H1 (cell line): ENCODE measurements around the gene SH3PXD2A. TPM values are rescaled to one million over a fixed set of nuclear protein-coding genes. Genes with fewer than 3 reads are reported as not detected.
A peak's percentile ranks its signal among the peaks of the same experiment; 100 is the strongest.

Experiments
- CTCF ChIA-PET: fragments of 300-600 bp; sonication (Branson Sonifier 250); formaldehyde crosslinking; loops from one replicate; lab custom pipeline; 2021; ENCODE audit not compliant: partially characterized antibody; lab: Charles Lee
- POLR2A ChIA-PET: fragments of 300-600 bp; sonication (Branson Sonifier 250); formaldehyde crosslinking; loops from one replicate; lab custom pipeline; 2021; ENCODE audit warnings: inconsistent platforms; ENCODE audit not compliant: partially characterized antibody; lab: Charles Lee
- DNase-seq, 2 experiments: peaks; one replicate each; pipeline versions ENCODE4 v3.0.0 to v3.0.0-alpha.2; 2010 to 2022; ENCODE audit warnings: low spot score in 2 of 2, low read depth in 1 of 2, mixed read lengths in 1 of 2
- FAIRE-seq: peaks from 2 replicates; lab custom pipeline; 2011; peaks lifted over from hg19 to GRCh38; lab: Jason Lieb, UNC
- H2AFZ ChIP-seq: 2 replicates; pipeline ENCODE4 v1.8.1; 2012; ENCODE audit warnings: low read length, inconsistent platforms
- H2AK5ac ChIP-seq: 2 replicates; pipeline ENCODE4 v1.6.1; 2013; ENCODE audit warnings: low read depth, low read length
- H2BK120ac ChIP-seq: replicated peaks from 2 replicates; pipeline ENCODE3; 2013; ENCODE audit warnings: low read depth, low read length, inconsistent platforms
- H2BK12ac ChIP-seq: 2 replicates; pipeline ENCODE4 v1.6.1; 2013; ENCODE audit warnings: low read depth, low read length
- H2BK15ac ChIP-seq: 2 replicates; pipeline ENCODE4 v1.6.1; 2013; ENCODE audit warnings: low read length
- H2BK20ac ChIP-seq: 2 replicates; pipeline ENCODE4 v1.6.1; 2013; ENCODE audit warnings: low read length
- H2BK5ac ChIP-seq: 2 replicates; pipeline ENCODE4 v1.6.1; 2013; ENCODE audit warnings: low read depth, low read length
- H3K14ac ChIP-seq: 2 replicates; pipeline ENCODE4 v1.6.1; 2013; ENCODE audit warnings: inconsistent platforms; ENCODE audit not compliant: insufficient read length
- H3K18ac ChIP-seq: 2 replicates; pipeline ENCODE4 v1.6.1; 2013; ENCODE audit warnings: low read length; ENCODE audit errors: extremely low read depth
- H3K23ac ChIP-seq: 2 replicates; pipeline ENCODE4 v1.6.1; 2013; ENCODE audit warnings: inconsistent platforms; ENCODE audit not compliant: insufficient read length
- H3K23me2 ChIP-seq: 2 replicates; pipeline ENCODE4 v1.6.1; 2013; ENCODE audit warnings: low read depth, low read length
- H3K27ac ChIP-seq: 2 replicates; pipeline ENCODE4 v1.6.1; 2011; ENCODE audit warnings: low read depth, low read length, inconsistent platforms
- H3K27me3 ChIP-seq, 4 experiments: replicated peaks in 1 of 4; 1 replicate in 1 of 4; 2 replicates in 3 of 4; pipeline versions ENCODE4 v1.6.1 to v1.8.1; 2011 to 2013; ENCODE audit warnings: low read length in 3 of 4, mild to moderate bottlenecking in 3 of 4, inconsistent platforms in 2 of 4, mixed read lengths in 2 of 4, moderate library complexity in 1 of 4; ENCODE audit not compliant: control insufficient read depth in 3 of 4, insufficient read depth in 3 of 4; ENCODE audit errors: extremely low read depth in 1 of 4
- H3K36me3 ChIP-seq, 4 experiments: 2 replicates each; pipeline versions ENCODE4 v1.6.1 to v1.8.1; 2011 to 2013; ENCODE audit warnings: mild to moderate bottlenecking in 4 of 4, low read length in 3 of 4, moderate library complexity in 2 of 4, control low read depth in 1 of 4, inconsistent platforms in 1 of 4; ENCODE audit not compliant: insufficient read depth in 4 of 4, control insufficient read depth in 2 of 4
- H3K4ac ChIP-seq: replicated peaks from 2 replicates; pipeline ENCODE3; 2013; ENCODE audit warnings: low read length, low read depth, mixed read lengths, inconsistent platforms; ENCODE audit not compliant: insufficient read length
- H3K4me1 ChIP-seq, 4 experiments: replicated peaks in 1 of 4; 1 replicate in 1 of 4; 2 replicates in 3 of 4; pipeline versions ENCODE4 v1.6.1 to v1.8.1; 2011 to 2013; ENCODE audit warnings: low read length in 3 of 4, inconsistent platforms in 2 of 4, mixed read lengths in 1 of 4; ENCODE audit not compliant: insufficient read depth in 4 of 4, control insufficient read depth in 3 of 4
- H3K4me2 ChIP-seq, 2 experiments: 2 replicates each; pipeline versions ENCODE4 v1.6.1 to v1.8.1; 2011 to 2013; ENCODE audit warnings: low read depth in 2 of 2, low read length in 2 of 2, control low read depth in 1 of 2, inconsistent platforms in 1 of 2, mild to moderate bottlenecking in 1 of 2; ENCODE audit not compliant: insufficient read depth in 1 of 2
- H3K4me3 ChIP-seq, 4 experiments: fragments of 200-600, 300-600 bp in 1 of 4; sonication (generic), shearing (Covaris generic), sonication (Bioruptor Twin) in 1 of 4; 2 replicates each; pipeline versions ENCODE4 v1.5.1 to v1.8.1; 2011 to 2016; ENCODE audit warnings: low read length in 4 of 4, low read depth in 3 of 4, control low read depth in 2 of 4, inconsistent platforms in 2 of 4, mild to moderate bottlenecking in 2 of 4, mixed read lengths in 1 of 4, moderate library complexity in 1 of 4; ENCODE audit not compliant: insufficient read depth in 2 of 4; ENCODE audit errors: extremely low read depth in 1 of 4
- H3K56ac ChIP-seq: replicated peaks from 2 replicates; pipeline ENCODE3; 2013; ENCODE audit warnings: low read depth, mild to moderate bottlenecking, mixed read lengths, low read length, inconsistent platforms; ENCODE audit not compliant: insufficient read length
- H3K79me1 ChIP-seq: 2 replicates; pipeline ENCODE4 v1.6.1; 2013; ENCODE audit warnings: low read depth, low read length, control low read depth
- H3K79me2 ChIP-seq, 2 experiments: 2 replicates each; pipeline versions ENCODE4 v1.6.1 to v1.8.1; 2012 to 2013; ENCODE audit warnings: low read length in 2 of 2, mild to moderate bottlenecking in 2 of 2, inconsistent platforms in 1 of 2; ENCODE audit not compliant: insufficient read depth in 2 of 2, control insufficient read depth in 1 of 2
- H3K9ac ChIP-seq, 4 experiments: replicated peaks in 1 of 4; 1 replicate in 1 of 4; 2 replicates in 3 of 4; pipeline versions ENCODE4 v1.6.1 to v1.8.1; 2011 to 2013; ENCODE audit warnings: low read depth in 3 of 4, low read length in 3 of 4, control low read depth in 2 of 4, mild to moderate bottlenecking in 2 of 4, moderate library complexity in 2 of 4, inconsistent platforms in 1 of 4; ENCODE audit errors: extremely low read depth in 1 of 4
- H3K9me3 ChIP-seq, 2 experiments: 2 replicates each; pipeline versions ENCODE4 v1.6.1 to v1.8.1; 2012 to 2013; ENCODE audit warnings: mild to moderate bottlenecking in 2 of 2, moderate library complexity in 2 of 2, control low read depth in 1 of 2, inconsistent platforms in 1 of 2, low read depth in 1 of 2, low read length in 1 of 2, mixed read lengths in 1 of 2; ENCODE audit not compliant: insufficient read depth in 2 of 2
- H4K20me1 ChIP-seq, 2 experiments: replicated peaks in 1 of 2; 2 replicates each; pipeline versions ENCODE3 to v1.8.1; 2011 to 2013; ENCODE audit warnings: inconsistent platforms in 2 of 2, low read length in 2 of 2, mild to moderate bottlenecking in 1 of 2; ENCODE audit not compliant: insufficient read depth in 2 of 2, control insufficient read depth in 1 of 2
- H4K5ac ChIP-seq: 2 replicates; pipeline ENCODE4 v1.6.1; 2013; ENCODE audit warnings: low read length, low read depth, mixed read lengths, inconsistent platforms; ENCODE audit not compliant: insufficient read length
- H4K8ac ChIP-seq: 2 replicates; pipeline ENCODE4 v1.8.0; 2013; ENCODE audit warnings: mild to moderate bottlenecking, moderate library complexity, low read length, inconsistent platforms; ENCODE audit not compliant: insufficient read depth; ENCODE audit errors: extremely low read depth
- H4K91ac ChIP-seq: replicated peaks from 2 replicates; pipeline ENCODE3; 2013; ENCODE audit warnings: low read length, mixed read lengths, inconsistent platforms; ENCODE audit not compliant: insufficient read length
- CEBPB ChIP-seq: IDR thresholded peaks from 2 replicates; pipeline ENCODE4 v1.6.1; 2012; ENCODE audit warnings: low read depth, low read length
- CHD2 ChIP-seq: IDR thresholded peaks from 2 replicates; pipeline ENCODE4 v1.6.1; 2012; ENCODE audit warnings: low read length, improper control_type of control experiment
- EZH2 ChIP-seq: fragments of 200-600 bp; sonication (generic); IDR thresholded peaks from 2 replicates; pipeline ENCODE4 v1.7.1; 2012; ENCODE audit warnings: low read depth, mild to moderate bottlenecking, moderate library complexity, low read length, inconsistent platforms; ENCODE audit not compliant: severe bottlenecking
- FOSL1 ChIP-seq: IDR thresholded peaks from 2 replicates; pipeline ENCODE4 v1.6.1; 2011; ENCODE audit warnings: mild to moderate bottlenecking, low read depth, low read length, moderate library complexity; ENCODE audit not compliant: insufficient read depth
- POLR2AphosphoS5 ChIP-seq: IDR thresholded peaks from 2 replicates; pipeline ENCODE4 v1.6.1; 2011; ENCODE audit warnings: low read depth, low read length
- RAD21 ChIP-seq, 2 experiments: IDR thresholded peaks in 1 of 2; conservative IDR thresholded peaks in 1 of 2; 2 replicates each; pipeline ENCODE4 v1.6.1; 2011; ENCODE audit warnings: low read depth in 2 of 2, low read length in 2 of 2, improper control_type of control experiment in 1 of 2, inconsistent platforms in 1 of 2, mild to moderate bottlenecking in 1 of 2, moderate library complexity in 1 of 2
- SIN3A ChIP-seq, 2 experiments: IDR thresholded peaks in 1 of 2; conservative IDR thresholded peaks in 1 of 2; 2 replicates each; pipeline ENCODE4 v1.6.1; 2011 to 2012; ENCODE audit warnings: low read length in 2 of 2, improper control_type of control experiment in 1 of 2, low read depth in 1 of 2, mild to moderate bottlenecking in 1 of 2
- SIX5 ChIP-seq: IDR thresholded peaks from 2 replicates; pipeline ENCODE4 v1.6.1; 2011; ENCODE audit warnings: mild to moderate bottlenecking, low read depth, low read length
- SRF ChIP-seq: IDR thresholded peaks from 2 replicates; pipeline ENCODE4 v1.6.1; 2011; ENCODE audit warnings: mild to moderate bottlenecking, low read depth, low read length, moderate library complexity
- WGBS, 2 experiments: shearing (Covaris generic) in 1 of 2; methylation state at CpG; one replicate each; pipeline versions ENCODE4 v1.1.6 to v1.1.7; 2013 to 2015; ENCODE audit warnings: low lambda C conversion rate in 2 of 2, mixed read lengths in 2 of 2, inconsistent platforms in 1 of 2, low coverage in 1 of 2, missing lambda C conversion rate in 1 of 2; ENCODE audit not compliant: insufficient replicate concordance in 2 of 2, insufficient coverage in 1 of 2, insufficient read length in 1 of 2; ENCODE audit errors: extremely low coverage in 1 of 2, missing lambda C conversion rate in 1 of 2; 5-methylcytosine and 5-hydroxymethylcytosine counted together
- polyA plus RNA-seq, 7 experiments: library from polyadenylated mRNA; depleted of rRNA in 3 of 7; stranded (reverse) in 5 of 7; unstranded in 2 of 7; fragments of >200 nt in 5 of 7; fragments of 200-250 nt in 2 of 7; gene quantifications; 1 replicate in 5 of 7; 2 replicates in 1 of 7; 4 replicates in 1 of 7; pipeline versions ENCODE4 v1.2.1 to v1.2.3, GENCODE V29; 2011 to 2013; ENCODE audit warnings: missing spikeins in 2 of 7, mixed read lengths in 2 of 7
- total RNA-seq: library from RNA; stranded (reverse); fragmentation: NEBNext Ultra II Directional; extraction: Animal tissue kit (Norgen Biotek cat#: 25700); gene quantifications from 2 replicates; pipeline ENCODE4 v1.2.1, GENCODE V29; 2021

Gene SH3PXD2A
- total and polyA plus RNA-seq, 2 of the 8 experiments (the other 6 are each of a cell fraction or from before 2014, with no cell fraction given): 5.4 to 16.3 TPM

DNA sequence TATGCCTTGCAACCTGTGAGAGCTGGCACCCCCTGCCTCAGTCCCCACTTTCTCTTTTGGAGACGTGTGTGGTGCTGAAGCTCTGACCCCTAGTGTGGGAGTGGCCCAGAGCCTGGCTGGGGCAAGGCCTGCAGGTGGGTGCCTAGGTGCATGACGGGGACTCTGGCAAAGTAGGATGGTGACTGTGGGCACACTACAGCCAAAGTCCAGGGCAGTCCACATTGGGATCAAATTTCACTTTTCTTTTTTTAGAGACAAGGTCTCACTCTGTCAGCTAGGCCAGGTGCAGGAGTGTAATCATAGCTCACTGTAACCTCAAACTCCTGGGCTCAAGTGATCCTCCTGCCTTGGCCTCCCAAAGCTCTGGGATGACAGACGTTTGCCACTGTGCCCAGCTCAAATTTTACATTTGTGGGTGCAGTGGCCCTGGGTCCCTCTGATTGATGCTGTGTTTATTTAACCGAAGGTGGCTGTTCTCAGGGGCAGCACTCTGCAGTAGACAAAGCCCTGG is 309.6 kb downstream of the SH3PXD2A start:
- Histone ChIP-seq H2BK5ac (no peak overlapping the region), H3K4me3 (no peak overlapping the region), H2AFZ (no peak overlapping the region), H3K23me2 (no peaks in the 10 kb centered on the region; the same call in 1 of the 2 replicates), H3K36me3 (no peaks in the 10 kb centered on the region), H2BK15ac (0 out of 2 replicates have a peak overlapping the region, but pooled peaks have one; percentile 46), H3K4me2 (no peak overlapping the region), H3K56ac (no peak overlapping the region), H3K27me3 (no peaks in the 10 kb centered on the region; a peak in 1 of 7 replicates), H3K79me1 (no peaks in the 10 kb centered on the region), H2BK20ac (no peak overlapping the region), H3K9ac (no peak overlapping the region), H3K79me2 (no peaks in the 10 kb centered on the region), H3K4me1 (peaks cover 3 to 7% (median 4%) of the 10 kb centered on the region in 4 experiments; a peak in 5 of 7 replicates), H4K91ac (no peak overlapping the region), H2BK12ac (no peak overlapping the region), H2AK5ac (no peak overlapping the region), H3K18ac (no peak overlapping the region; the same call in 1 of the 2 replicates), H3K4ac (no peak overlapping the region), H3K23ac (no peak overlapping the region), H4K8ac (peak overlapping the region; percentile 53; the same call in 1 of the 2 replicates), H4K5ac (no peak overlapping the region), H3K9me3 (no peaks in the 10 kb centered on the region), H3K14ac (no peak overlapping the region), H2BK120ac (no peak overlapping the region), H4K20me1 (no peaks in the 10 kb centered on the region), H3K27ac (no peak overlapping the region)
- DNase-seq: no peak
- ChIA-PET POLR2A (no interaction called here), CTCF (interaction anchor here (0.8 to 6.4 kb wide), 12 partner anchors 8 to 60 kb away, joined by 3 to 64 read pairs (median 5); no protein-coding TSS in a partner anchor)
- 86% methylated on average over 4 of the region's 4 CpGs; no CpG with 5 or more reads in 1 of the 2 experiments for WGBS, 2 experiments
- FAIRE-seq: no peak
- TF ChIP-seq POLR2AphosphoS5 (no peak), SIX5 (no peak), FOSL1 (no peak), SRF (no peak), EZH2 (no peak), RAD21 (IDR thresholded peaks at IDR 0.05 in 1 of 2, conservative IDR thresholded peaks at IDR 0.05 in 1 of 2; ENCODE audit: low read depth in 2 of 2, low read length in 2 of 2) (no peak), CHD2 (no peak), CEBPB (no peak), SIN3A (conservative IDR thresholded peaks at IDR 0.05 in 1 of 2, IDR thresholded peaks at IDR 0.05 in 1 of 2; ENCODE audit: low read depth in 1 of 2, low read length in 2 of 2) (no peak)
